HepG2 (cell line): Measurements from ENCODE around the gene TMEM214. TPM values are rescaled to one million over a fixed set of nuclear protein-coding genes. Genes with fewer than 3 reads are reported as not detected.

Experiments used
- TCF12 ChIP-seq, 2 experiments: fragments of 450-650 bp in 1 of 2; sonication (generic) in 1 of 2; formaldehyde crosslinking in 1 of 2; IDR thresholded peaks; 2 replicates each; pipeline versions ENCODE4 v1.6.1 to v1.8.0; 2017 to 2022; ENCODE audit warnings: antibody characterized with exemption in 1 of 2, mild to moderate bottlenecking in 1 of 2, missing genetic modification reagents in 1 of 2, moderate library complexity in 1 of 2
- ZNF235 ChIP-seq: sonication (generic); formaldehyde crosslinking; IDR thresholded peaks from 2 replicates; pipeline ENCODE4 v1.8.1; 2023; ENCODE audit warnings: mild to moderate bottlenecking, missing genetic modification reagents, borderline replicate concordance
- polyA plus RNA-seq, 8 experiments: library from polyadenylated mRNA; depleted of rRNA in 3 of 8; stranded (reverse) in 7 of 8; unstranded in 1 of 8; fragments of >200 nt; fragmentation: Illumina TruSeq in 4 of 8; extraction: Trizol in 4 of 8; gene quantifications; 2 replicates each; pipeline versions ENCODE4 v1.2.1 to v1.2.3, GENCODE V29; 2011 to 2016; ENCODE audit warnings: low read depth in 4 of 8, missing spikeins in 1 of 8, mixed read lengths in 1 of 8; ENCODE audit not compliant: insufficient read depth in 1 of 8
- total RNA-seq, 5 experiments: library from RNA; depleted of rRNA; stranded (reverse); fragments of >200 nt; fragmentation: Illumina TruSeq; extraction: Trizol; gene quantifications; 2 replicates each; pipeline ENCODE4 v1.2.3, GENCODE V29; 2016; ENCODE audit warnings: low read depth in 1 of 5
- TF ChIP-seq, protein P1 (sequence below): sonication (generic); formaldehyde crosslinking; IDR thresholded peaks from 2 replicates; pipeline ENCODE4 v1.9.0; 2021; ENCODE audit warnings: mild to moderate bottlenecking, missing genetic modification reagents
- TF ChIP-seq, protein P2 (sequence below): IDR thresholded peaks from 2 replicates; pipeline ENCODE4 v1.6.1; 2016; ENCODE audit warnings: low read depth, control low read depth

TMEM214 gene
- total and polyA plus RNA-seq, 2 of the 13 experiments (the other 11 are each of a cell fraction or from before 2014, with no cell fraction given): 58.3 to 132 TPM

- TF ChIP-seq, protein P1, sequence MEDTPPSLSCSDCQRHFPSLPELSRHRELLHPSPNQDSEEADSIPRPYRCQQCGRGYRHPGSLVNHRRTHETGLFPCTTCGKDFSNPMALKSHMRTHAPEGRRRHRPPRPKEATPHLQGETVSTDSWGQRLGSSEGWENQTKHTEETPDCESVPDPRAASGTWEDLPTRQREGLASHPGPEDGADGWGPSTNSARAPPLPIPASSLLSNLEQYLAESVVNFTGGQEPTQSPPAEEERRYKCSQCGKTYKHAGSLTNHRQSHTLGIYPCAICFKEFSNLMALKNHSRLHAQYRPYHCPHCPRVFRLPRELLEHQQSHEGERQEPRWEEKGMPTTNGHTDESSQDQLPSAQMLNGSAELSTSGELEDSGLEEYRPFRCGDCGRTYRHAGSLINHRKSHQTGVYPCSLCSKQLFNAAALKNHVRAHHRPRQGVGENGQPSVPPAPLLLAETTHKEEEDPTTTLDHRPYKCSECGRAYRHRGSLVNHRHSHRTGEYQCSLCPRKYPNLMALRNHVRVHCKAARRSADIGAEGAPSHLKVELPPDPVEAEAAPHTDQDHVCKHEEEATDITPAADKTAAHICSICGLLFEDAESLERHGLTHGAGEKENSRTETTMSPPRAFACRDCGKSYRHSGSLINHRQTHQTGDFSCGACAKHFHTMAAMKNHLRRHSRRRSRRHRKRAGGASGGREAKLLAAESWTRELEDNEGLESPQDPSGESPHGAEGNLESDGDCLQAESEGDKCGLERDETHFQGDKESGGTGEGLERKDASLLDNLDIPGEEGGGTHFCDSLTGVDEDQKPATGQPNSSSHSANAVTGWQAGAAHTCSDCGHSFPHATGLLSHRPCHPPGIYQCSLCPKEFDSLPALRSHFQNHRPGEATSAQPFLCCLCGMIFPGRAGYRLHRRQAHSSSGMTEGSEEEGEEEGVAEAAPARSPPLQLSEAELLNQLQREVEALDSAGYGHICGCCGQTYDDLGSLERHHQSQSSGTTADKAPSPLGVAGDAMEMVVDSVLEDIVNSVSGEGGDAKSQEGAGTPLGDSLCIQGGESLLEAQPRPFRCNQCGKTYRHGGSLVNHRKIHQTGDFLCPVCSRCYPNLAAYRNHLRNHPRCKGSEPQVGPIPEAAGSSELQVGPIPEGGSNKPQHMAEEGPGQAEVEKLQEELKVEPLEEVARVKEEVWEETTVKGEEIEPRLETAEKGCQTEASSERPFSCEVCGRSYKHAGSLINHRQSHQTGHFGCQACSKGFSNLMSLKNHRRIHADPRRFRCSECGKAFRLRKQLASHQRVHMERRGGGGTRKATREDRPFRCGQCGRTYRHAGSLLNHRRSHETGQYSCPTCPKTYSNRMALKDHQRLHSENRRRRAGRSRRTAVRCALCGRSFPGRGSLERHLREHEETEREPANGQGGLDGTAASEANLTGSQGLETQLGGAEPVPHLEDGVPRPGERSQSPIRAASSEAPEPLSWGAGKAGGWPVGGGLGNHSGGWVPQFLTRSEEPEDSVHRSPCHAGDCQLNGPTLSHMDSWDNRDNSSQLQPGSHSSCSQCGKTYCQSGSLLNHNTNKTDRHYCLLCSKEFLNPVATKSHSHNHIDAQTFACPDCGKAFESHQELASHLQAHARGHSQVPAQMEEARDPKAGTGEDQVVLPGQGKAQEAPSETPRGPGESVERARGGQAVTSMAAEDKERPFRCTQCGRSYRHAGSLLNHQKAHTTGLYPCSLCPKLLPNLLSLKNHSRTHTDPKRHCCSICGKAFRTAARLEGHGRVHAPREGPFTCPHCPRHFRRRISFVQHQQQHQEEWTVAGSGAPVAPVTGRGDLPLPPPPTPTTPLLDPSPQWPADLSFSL (CRISPR knock-in tag): 0 out of 2 replicates have a peak, but pooled peaks have one; percentile 17
- TF ChIP-seq ZNF235 (CRISPR knock-in tag) (0 out of 2 replicates have a peak, but pooled peaks have one; percentile 69), TCF12 (IDR thresholded peaks at IDR 0.05) (no peak), TCF12 (CRISPR knock-in tag; IDR thresholded peaks at IDR 0.05) (0 out of 2 replicates have a peak, but pooled peaks have one; percentile 37)
- TF ChIP-seq, protein P2, sequence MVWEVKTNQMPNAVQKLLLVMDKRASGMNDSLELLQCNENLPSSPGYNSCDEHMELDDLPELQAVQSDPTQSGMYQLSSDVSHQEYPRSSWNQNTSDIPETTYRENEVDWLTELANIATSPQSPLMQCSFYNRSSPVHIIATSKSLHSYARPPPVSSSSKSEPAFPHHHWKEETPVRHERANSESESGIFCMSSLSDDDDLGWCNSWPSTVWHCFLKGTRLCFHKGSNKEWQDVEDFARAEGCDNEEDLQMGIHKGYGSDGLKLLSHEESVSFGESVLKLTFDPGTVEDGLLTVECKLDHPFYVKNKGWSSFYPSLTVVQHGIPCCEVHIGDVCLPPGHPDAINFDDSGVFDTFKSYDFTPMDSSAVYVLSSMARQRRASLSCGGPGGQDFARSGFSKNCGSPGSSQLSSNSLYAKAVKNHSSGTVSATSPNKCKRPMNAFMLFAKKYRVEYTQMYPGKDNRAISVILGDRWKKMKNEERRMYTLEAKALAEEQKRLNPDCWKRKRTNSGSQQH (CRISPR knock-in tag): no peak
These were observed 46.7 kb downstream of the TMEM214 start (continued) for GRCh38 chr2:27079233-27080139.
